ENCODE data around the gene EHD2.
A peak's percentile ranks its signal among the peaks of the same experiment; 100 is the strongest.
"Not testable (repeated sequence)": the region's sequence is repeated elsewhere in the genome, so short reads cannot be mapped to it uniquely, and the experiment has no call there.

Gene EHD2

GRCh38 chr19:47752440-47753211 is 39.4 kb downstream of the EHD2 start:
- ATAC-seq: peak in 1 of 2 donors; percentile 7

GRCh38 chr19:47754206-47755064 is 41.2 kb downstream of the EHD2 start:
- no peak for ATAC-seq

- no peak for ATAC-seq
These were observed 42.0 kb downstream of the EHD2 start for GRCh38 chr19:47755065-47755761.

DNA sequence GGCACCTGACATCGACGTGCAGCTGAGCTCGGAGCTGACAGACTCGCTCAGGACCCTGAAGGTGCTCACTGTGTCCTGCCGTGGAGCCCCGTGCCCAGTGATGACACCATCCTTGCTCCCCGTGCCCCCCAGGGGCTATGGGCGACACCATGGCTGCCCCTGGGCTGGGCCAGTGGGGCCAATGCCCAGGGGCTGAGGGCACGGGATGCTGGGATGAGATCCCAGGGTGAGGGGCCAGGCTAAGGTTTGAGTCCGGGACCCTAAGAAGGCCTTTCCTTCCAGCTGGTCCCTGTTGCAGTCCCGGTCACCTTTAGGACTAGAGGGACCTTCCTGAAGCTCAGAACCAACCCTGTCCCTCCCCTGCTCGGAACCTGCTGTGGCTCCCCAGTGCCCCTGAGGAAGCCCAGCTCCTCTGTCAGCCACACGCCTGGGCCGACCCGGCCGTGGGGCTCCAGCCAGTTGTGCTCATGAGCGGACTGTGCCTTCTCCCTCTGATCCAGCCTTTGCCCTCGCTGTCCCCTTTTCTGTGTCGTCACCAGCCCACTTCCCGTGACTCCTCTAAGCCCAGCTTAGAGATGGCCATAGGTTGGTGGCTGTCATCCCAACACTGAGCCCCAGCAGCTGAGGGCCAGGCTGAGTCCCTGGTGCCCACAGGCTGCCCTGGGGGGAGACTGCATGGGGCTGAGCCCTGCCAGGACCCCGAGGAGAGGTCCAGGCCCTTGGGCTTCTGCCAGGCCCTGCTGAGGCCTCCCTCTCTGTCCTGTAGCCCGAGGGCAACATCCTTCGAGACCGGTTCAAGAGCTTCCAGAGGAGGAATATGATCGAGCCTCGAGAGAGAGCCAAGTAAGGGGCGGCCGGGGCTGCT is 42.8 kb downstream of the EHD2 start:
- ATAC-seq: no peak

GRCh38 chr19:47756627-47756929 is 43.4 kb downstream of the EHD2 start:
- ATAC-seq: no peak

- ATAC-seq: no peak
These were observed 43.9 kb downstream of the EHD2 start for GRCh38 chr19:47756953-47757608.

DNA sequence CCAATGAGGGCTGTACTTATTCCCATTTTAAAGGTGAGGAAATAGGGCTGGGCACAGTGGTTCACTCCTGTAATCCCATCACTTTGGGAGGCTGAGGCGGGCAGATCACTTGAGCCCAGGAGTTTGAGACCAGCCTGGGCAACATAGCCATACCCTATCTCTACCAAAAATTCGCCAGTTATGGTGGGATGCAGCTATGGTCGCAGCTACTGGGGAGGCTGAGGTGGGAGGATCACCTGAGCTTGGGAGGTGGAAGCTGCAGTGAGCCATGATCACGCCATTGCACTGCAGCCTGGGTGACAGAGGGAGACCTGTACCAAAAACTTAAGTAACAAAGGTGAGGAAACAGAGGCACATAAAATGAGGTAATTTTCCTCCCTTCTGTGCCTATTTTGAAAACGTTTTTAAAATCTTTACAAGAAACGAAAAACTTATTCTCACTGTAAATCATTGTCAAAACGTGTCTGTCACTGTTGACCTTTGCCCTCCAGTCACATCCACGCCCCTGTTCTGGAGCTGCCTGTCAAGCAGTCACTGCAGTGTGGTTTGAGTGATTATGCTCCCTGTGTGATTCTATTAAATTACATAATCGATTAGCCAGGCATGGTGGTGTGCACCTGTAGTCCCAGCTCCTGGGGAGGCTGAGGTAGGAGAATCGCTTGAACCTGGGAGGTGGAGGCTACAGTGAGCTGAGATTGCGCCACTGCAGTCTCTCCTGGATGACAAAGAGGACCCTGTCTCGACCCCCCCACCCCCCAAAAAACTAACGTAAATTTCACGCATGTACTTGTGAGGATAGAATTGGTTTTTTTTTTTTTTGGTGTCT is 44.6 kb downstream of the EHD2 start:
- ATAC-seq: no peak

DNA sequence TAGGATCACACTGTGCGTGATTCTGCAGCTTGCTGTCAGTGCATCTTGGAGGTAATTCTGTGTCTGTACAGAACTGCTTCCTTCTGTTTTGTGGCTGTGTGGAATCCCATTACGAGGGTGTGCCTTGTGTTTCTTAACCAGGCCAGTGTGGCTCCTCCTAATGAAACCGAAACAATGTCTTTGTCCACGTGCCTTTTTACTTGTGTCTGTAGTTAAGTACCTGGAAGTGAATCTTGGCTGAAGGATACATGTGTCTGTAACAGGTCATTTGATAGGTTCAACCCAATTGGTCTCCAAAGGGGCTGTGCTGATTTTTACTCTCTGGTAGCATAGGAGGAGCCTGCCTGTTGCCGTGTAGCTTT is 45.2 kb downstream of the EHD2 start:
- ATAC-seq: no peak

GRCh38 chr19:47760632-47760999 is 47.4 kb downstream of the EHD2 start:
- no peak for ATAC-seq

GRCh38 chr19:47761566-47761965 is 48.3 kb downstream of the EHD2 start:
- ATAC-seq: no peak

DNA sequence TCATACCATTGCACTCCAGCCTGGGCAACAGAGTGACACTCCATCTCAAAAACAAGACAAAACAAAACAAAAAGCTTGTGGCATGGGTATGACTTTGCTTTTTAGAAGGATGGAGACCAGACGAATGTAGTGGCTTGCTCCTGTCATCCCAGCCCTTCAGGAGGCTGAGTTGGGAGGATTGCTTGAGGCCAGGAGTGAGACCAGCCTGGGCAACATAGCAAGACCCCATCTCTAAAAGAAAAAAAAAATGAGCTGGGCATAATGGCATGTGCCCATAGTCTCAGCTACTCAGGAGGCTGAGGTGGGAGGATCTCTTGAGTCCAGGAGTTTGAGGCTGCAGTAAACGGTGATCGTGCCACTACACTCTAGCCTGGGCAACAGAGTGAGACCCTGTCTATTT is 48.9 kb downstream of the EHD2 start:
- ATAC-seq: no peak

DNA sequence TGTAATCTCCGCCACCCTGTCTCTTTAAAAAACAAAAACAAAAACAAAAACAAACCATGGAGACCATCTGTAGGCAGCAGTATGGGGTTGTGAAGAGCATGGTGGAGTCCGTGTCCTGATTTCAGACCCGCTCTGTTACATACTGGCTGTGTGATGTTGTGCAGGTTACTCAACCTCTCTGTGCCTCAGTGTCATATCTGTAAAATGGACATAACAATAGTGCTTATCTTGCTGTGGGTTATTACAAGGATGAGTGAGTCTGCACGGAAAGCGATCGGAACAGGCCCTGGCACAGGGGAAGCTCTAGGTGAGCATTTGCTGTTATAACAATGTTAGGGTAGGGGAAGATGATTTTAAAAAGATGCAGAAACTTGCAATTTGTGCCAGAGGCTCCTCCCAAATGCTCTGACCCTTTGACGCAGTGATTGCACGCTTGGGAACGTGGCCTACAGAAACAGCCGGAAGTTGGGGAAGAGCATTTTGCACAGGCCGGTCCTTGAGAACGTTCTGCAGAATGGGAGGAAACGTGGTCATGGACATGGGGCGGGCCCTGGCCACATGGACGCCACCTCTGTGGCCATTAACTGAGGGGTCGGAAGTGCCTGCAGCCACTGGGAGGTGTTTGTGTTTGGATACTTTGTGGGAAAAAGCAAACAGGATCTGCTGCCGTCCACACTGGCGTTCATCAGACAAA is 49.5 kb downstream of the EHD2 start:
- ATAC-seq: no peak

DNA sequence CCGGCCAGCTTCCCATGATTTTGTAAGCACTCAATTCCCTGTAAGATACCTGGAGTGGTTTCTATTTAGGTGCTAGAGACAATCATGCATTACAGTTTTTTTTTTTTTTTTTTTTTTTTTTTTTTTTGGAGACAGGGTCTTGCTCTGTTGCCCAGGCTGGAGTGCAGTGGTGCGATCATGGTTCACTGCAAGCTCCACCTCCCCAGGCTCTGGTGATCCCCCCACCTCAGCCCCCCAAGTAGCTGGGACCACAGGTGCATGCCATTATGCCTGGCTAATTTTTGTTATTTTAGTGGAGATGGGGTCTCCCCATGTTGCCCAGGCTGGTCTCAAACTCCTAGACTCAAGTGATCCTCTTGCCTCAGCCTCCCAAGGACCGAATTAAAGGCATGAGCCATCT is 51.5 kb downstream of the EHD2 start:
- not testable (repeated sequence) for ATAC-seq

GRCh38 chr19:47765523-47766358 is 52.5 kb downstream of the EHD2 start:
- peak; percentile 40 to 44 for ATAC-seq

- ATAC-seq: no peak
These were observed 53.1 kb downstream of the EHD2 start for GRCh38 chr19:47766359-47766620.

DNA sequence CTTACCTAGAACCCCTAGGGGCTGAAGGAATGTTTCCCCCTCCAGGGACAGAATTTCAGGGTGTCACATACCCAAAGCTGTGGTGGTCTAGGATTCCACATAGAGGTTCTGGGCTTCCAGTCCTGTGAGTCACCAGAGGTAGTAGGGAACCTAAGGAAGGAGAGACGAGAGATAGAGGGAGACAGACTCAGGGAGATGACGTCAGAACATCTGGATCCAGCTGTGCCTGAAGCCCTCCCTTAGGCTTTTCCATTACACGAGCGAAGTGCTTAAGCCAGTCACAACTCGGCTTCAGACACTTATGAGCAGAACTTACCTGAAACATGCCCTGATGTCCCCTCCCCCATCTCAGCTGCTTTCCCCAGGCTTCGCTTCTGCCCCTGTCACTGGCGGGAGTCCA is 53.4 kb downstream of the EHD2 start:
- no peak for ATAC-seq

DNA sequence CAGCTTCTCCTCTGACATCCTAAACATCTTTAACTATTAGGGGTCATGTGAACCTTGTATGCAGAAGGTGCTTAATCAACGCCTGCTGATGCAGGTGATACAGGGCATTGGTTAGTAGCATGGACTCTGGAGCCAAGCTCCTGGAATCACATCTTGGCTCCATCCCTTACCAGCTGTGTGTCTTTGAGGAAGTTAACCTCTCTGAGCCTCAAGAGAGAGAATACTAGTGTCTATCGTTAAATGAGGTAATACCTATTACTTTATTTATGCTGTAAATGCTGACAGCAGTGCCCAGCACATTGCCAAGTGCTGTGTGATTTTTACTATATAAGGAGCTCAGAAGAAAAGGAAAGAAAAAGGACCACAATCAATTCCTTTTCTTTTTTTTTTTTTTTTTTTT is 54.1 kb downstream of the EHD2 start:
- no peak for ATAC-seq

- no peak for ATAC-seq
These were observed 55.4 kb downstream of the EHD2 start for GRCh38 chr19:47768604-47769003.

DNA sequence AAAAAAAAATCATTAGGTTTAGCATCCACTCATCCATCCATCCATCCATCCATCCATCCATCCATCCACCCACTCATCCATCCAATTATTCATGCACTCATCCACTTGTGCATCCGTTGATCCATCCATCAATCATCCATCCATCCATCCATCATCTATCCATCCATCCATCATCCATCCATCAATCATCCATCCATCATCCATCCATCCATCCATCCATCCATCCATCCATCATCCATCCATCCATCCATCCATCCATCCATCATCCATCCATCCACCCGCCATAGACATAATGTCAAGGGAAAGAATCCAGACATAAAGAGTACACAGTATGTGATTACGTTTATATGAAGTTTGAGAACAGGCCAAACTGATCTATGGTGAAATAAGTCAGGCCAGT is 56.3 kb downstream of the EHD2 start:
- ATAC-seq: no peak

DNA sequence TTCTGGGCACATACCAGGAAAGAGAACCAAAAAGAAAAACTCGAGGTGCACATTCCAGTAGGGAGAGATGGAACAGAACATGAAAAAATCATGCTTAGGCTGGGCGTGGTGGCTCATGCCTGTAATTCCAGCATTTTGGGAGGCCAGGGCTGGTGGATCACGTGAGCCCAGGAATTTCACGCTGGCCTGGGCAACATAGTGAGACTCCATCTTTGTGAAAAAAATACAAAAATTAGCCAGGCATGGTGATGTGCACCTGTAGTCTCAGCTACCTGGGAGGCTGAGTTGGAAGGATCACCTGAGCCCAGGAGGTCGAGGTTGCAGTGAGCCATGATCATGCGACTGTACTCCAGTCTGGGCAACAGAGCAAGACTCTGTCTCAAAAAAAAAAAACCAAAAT is 58.1 kb downstream of the EHD2 start:
- ATAC-seq: not testable (repeated sequence)

Data from activated CD4-positive, CD25-positive, alpha-beta regulatory T cell treated with anti-CD3 and anti-CD28 coated beads, Interleukin-2, amount 50 U/mL, for 24 hours (primary cell).